K562 (cell line): ENCODE results near the gene ZNF410. TPM values are rescaled to one million over a fixed set of nuclear protein-coding genes. Genes with fewer than 3 reads are reported as not detected.
A peak's percentile ranks its signal among the peaks of the same experiment; 100 is the strongest.

ENCODE experiments used
- ATF1 ChIP-seq, 2 experiments: fragments of 450-650 bp in 1 of 2; IDR thresholded peaks; 2 replicates each; pipeline ENCODE4 v1.6.1; 2016; ENCODE audit warnings: missing compliant biosample characterization in 1 of 2, missing genetic modification characterization in 1 of 2
- BCOR ChIP-seq: fragments of 450-650 bp; IDR thresholded peaks from 2 replicates; pipeline ENCODE4 v1.6.1; 2016
- CREB1 ChIP-seq, 2 experiments: sonication (generic) in 1 of 2; formaldehyde crosslinking in 1 of 2; IDR thresholded peaks; 2 replicates each; pipeline versions ENCODE4 v1.6.1 to v1.8.0; 2012 to 2022; ENCODE audit warnings: inconsistent platforms in 1 of 2, mild to moderate bottlenecking in 1 of 2, missing genetic modification reagents in 1 of 2, moderate library complexity in 1 of 2
- HNRNPL ChIP-seq: fragments of 200-400 bp; formaldehyde crosslinking; IDR thresholded peaks from 2 replicates; pipeline ENCODE4 v1.6.1; 2017; ENCODE audit warnings: low read depth, mild to moderate bottlenecking, low read length
- KDM5B ChIP-seq: fragments of 200-600 bp; sonication (generic); IDR thresholded peaks from 2 replicates; pipeline ENCODE4 v1.6.1; 2012; ENCODE audit warnings: low read depth, mild to moderate bottlenecking, moderate library complexity, low read length, control low read depth, inconsistent platforms; ENCODE audit not compliant: insufficient replicate concordance
- SMAD1 ChIP-seq: fragments of 150-350 bp; IDR thresholded peaks from 2 replicates; pipeline ENCODE4 v1.6.1; 2014; ENCODE audit warnings: low read length, low read depth; ENCODE audit not compliant: partially characterized antibody
- SP1 ChIP-seq: sonication (generic); formaldehyde crosslinking; IDR thresholded peaks from 2 replicates; pipeline ENCODE4 v1.8.1; 2022; ENCODE audit warnings: mild to moderate bottlenecking, missing genetic modification reagents
- TRIM25 ChIP-seq: fragments of 450-650 bp; IDR thresholded peaks from 2 replicates; pipeline ENCODE4 v1.7.0; 2016; ENCODE audit warnings: borderline replicate concordance
- ZBTB40 ChIP-seq, 2 experiments: fragments of 450-650 bp in 1 of 2; sonication (generic) in 1 of 2; formaldehyde crosslinking in 1 of 2; IDR thresholded peaks; 2 replicates each; pipeline versions ENCODE4 v1.7.1 to v1.9.0; 2016 to 2022; ENCODE audit warnings: inconsistent platforms in 1 of 2, mild to moderate bottlenecking in 1 of 2, missing genetic modification reagents in 1 of 2
- ZNF316 ChIP-seq: fragments of 450-650 bp; IDR thresholded peaks from 2 replicates; pipeline ENCODE4 v1.6.1; 2016
- polyA plus RNA-seq, 8 experiments: library from polyadenylated mRNA; depleted of rRNA in 4 of 8; stranded (reverse) in 5 of 8; unstranded in 3 of 8; fragments of >200 nt; fragmentation: Nextera tagmentation in 2 of 8; fragmentation: Illumina TruSeq in 1 of 8; extraction: Ambion mirVana in 2 of 8; extraction: Trizol in 1 of 8; gene quantifications; 2 replicates each; pipeline versions ENCODE4 v1.2.1 to v1.2.3, GENCODE V29; 2011 to 2014; ENCODE audit warnings: inconsistent platforms in 1 of 8, missing spikeins in 1 of 8
- total RNA-seq, 7 experiments: library from RNA; depleted of rRNA in 6 of 7; stranded (reverse); fragments of >200 nt in 6 of 7; fragmentation: Illumina TruSeq in 2 of 7; extraction: Trizol in 2 of 7; gene quantifications; 2 replicates each; pipeline versions ENCODE4 v1.2.1 to v1.2.3, GENCODE V29; 2011 to 2021; ENCODE audit warnings: low replicate concordance in 1 of 7
- TF ChIP-seq, protein P1 (sequence below): fragments of 450-650 bp; IDR thresholded peaks from 2 replicates; pipeline ENCODE4 v1.6.1; 2016; ENCODE audit warnings: borderline replicate concordance

ZNF410 gene
- total and polyA plus RNA-seq, 9 of the 15 experiments (the other 6 are each of a cell fraction or from before 2014, with no cell fraction given): 20.5 to 64.8 (median 38.7) TPM

GRCh38 chr14:73886449-73887317, at the start of gene ZNF410 (continued):
- TF ChIP-seq ZBTB40 (IDR thresholded peaks at IDR 0.05) (peak; percentile 97), ZBTB40 (CRISPR knock-in tag; IDR thresholded peaks at IDR 0.05) (no peak), SP1 (CRISPR knock-in tag) (peak; percentile 35; the same call in 1 of the 2 replicates), ZNF316 (peak; percentile 94), HNRNPL (no peak), KDM5B (no peak), CREB1 (IDR thresholded peaks at IDR 0.05) (peak; percentile 76), CREB1 (CRISPR knock-in tag; IDR thresholded peaks at IDR 0.05) (peak; percentile 81), BCOR (0 out of 2 replicates have a peak, but pooled peaks have one; percentile 3), TRIM25 (no peak), SMAD1 (peak; percentile 52), ATF1 (CRISPR knock-in tag; IDR thresholded peaks at IDR 0.05) (peak; percentile 48), ATF1 (tag; IDR thresholded peaks at IDR 0.05) (peak; percentile 95)
- TF ChIP-seq, protein P1, sequence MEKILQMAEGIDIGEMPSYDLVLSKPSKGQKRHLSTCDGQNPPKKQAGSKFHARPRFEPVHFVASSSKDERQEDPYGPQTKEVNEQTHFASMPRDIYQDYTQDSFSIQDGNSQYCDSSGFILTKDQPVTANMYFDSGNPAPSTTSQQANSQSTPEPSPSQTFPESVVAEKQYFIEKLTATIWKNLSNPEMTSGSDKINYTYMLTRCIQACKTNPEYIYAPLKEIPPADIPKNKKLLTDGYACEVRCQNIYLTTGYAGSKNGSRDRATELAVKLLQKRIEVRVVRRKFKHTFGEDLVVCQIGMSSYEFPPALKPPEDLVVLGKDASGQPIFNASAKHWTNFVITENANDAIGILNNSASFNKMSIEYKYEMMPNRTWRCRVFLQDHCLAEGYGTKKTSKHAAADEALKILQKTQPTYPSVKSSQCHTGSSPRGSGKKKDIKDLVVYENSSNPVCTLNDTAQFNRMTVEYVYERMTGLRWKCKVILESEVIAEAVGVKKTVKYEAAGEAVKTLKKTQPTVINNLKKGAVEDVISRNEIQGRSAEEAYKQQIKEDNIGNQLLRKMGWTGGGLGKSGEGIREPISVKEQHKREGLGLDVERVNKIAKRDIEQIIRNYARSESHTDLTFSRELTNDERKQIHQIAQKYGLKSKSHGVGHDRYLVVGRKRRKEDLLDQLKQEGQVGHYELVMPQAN: peak; percentile 35
